ENCODE results near the gene GNLY. TPM values are rescaled to one million over a fixed set of nuclear protein-coding genes. Genes with fewer than 3 reads are reported as not detected.

GNLY gene
- total RNA-seq, result 1 to 10 TPM in 3 of 4 donors, not detected in 1; 1.4 to 2.3 (median 2.1) TPM
- 2.6 TPM for polyA plus RNA-seq
- long read RNA-seq, donor 1, partial matches to known transcripts, result 0 of 3 reads
- long read RNA-seq, donor 1, other reads (novel, unspliced or antisense), result 3 of 3 reads
- long read RNA-seq, donor 2, result 0 reads
- long read RNA-seq, donor 3, result 0 reads
- long read RNA-seq, donor 4, partial matches to known transcripts, result 1 of 1 reads
- long read RNA-seq, donor 4, other reads (novel, unspliced or antisense), result 0 of 1 reads

DNA sequence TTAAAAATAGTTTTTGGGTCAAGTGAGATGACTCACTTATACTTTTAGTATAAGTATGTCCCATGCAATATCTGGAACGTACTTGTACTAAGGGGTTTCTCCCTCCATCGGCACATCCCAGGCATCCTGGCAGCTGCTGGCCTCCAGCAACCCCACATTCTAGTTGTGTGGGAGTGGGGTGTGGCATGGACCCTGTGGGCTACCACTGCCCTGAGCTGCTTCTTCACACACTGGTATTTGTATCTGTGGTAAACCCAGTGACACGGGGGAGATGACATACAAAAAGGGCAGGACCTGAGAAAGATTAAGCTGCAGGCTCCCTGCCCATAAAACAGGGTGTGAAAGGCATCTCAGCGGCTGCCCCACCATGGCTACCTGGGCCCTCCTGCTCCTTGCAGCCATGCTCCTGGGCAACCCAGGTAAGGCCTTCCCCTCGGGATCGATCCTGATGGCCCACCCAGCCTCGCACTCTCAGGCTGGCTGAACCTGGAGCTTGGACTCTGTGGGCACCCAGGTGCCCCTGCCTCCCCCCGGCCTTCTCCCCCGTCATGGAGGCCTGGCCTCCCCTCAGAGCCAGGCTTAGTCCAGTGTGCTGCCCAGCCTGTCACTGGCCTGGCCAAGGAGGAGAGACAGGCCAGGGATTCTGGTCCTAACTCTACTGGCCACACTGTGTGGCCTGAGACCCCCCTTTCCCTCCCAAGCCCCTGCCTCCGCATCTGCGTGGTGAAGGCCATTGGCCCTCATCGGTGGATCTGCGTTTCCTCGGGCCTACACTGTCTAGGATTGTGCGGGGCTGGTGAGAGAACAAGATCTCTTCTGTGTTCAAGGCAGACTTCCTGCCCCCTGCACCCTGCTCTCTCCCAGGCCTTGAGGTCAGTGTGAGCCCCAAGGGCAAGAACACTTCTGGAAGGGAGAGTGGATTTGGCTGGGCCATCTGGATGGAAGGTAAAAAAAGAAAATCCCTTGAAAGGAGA, at the start of gene GNLY:
Gene GNLY, plus strand, starts transcription at position 307 of the 974 bp plus-strand sequence. Its CDS starts 61 bp downstream, at position 368.
- ATAC-seq, result peak in 1 of 2 donors; percentile 12
- intact Hi-C loops (cut with DNase I), result no loop called here
- DNase-seq, result no peak
- no peaks in the 10 kb centered on the region for H3K27me3 ChIP-seq (ENCODE audit: control insufficient read depth, insufficient read depth)
- H3K27ac ChIP-seq (ENCODE audit: low read length), result no peak within 1 kb of the TSS
- no peak within 1 kb of the TSS for H3K4me3 ChIP-seq (ENCODE audit: low read length)
- H3K9me3 ChIP-seq (ENCODE audit: control insufficient read depth, low read length), result no peaks in the 10 kb centered on the region
- 93% methylated on average over 15 of the region's 15 CpGs for WGBS
- no peaks in the 10 kb centered on the region for H3K4me1 ChIP-seq (ENCODE audit: control insufficient read depth, insufficient read depth, low read length)

- intact Hi-C loops (cut with DNase I), result loop anchor here in 1 of 4 donors (5.0 kb wide), 1 partner anchor 62 kb away; no protein-coding TSS in a partner anchor
- Histone ChIP-seq H3K9me3 (ENCODE audit: control insufficient read depth, low read length) (no peaks in the 10 kb centered on the region), H3K4me1 (ENCODE audit: control insufficient read depth, insufficient read depth, low read length) (peaks cover 3% of the 10 kb centered on the region), H3K27ac (ENCODE audit: low read length) (no peak overlapping the region), H3K4me3 (ENCODE audit: low read length) (no peak overlapping the region), H3K27me3 (ENCODE audit: control insufficient read depth, insufficient read depth) (no peaks in the 10 kb centered on the region)
- WGBS, result 94% methylated on average over 8 of the region's 8 CpGs
- DNase-seq, result no peak
- no peak for ATAC-seq
Measured at GRCh38 chr2:85644909-85645308, 49.2 kb upstream of the GNLY start.

DNA sequence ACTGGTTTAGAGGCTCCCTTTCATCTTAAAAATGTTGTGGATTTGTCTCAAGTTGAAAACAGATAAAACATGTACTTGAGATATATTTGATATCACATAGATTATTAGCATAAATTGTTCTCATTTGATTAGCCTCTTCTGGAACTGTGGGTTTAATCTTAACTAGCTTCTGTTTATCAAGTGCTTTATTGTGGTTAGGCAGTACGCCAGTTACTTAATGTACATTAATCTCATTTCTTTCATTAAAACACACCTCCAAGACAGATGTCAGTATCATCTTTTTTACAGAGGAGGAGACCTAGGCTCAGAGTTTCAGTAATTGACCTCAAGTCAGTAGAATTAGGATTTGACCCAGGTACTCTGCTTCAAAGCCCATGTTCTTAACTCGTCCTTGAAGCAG, 48.0 kb upstream of the GNLY start:
- ATAC-seq (no peak), DNase-seq (no peak)
- Histone ChIP-seq H3K27ac (ENCODE audit: low read length) (no peak overlapping the region), H3K4me3 (ENCODE audit: low read length) (no peak overlapping the region), H3K27me3 (ENCODE audit: control insufficient read depth, insufficient read depth) (no peaks in the 10 kb centered on the region), H3K9me3 (ENCODE audit: control insufficient read depth, low read length) (no peaks in the 10 kb centered on the region), H3K4me1 (ENCODE audit: control insufficient read depth, insufficient read depth, low read length) (peaks cover 3% of the 10 kb centered on the region)
- intact Hi-C loops (cut with DNase I), result loop anchor here in 1 of 4 donors (5.0 kb wide), 1 partner anchor 61 kb away; no protein-coding TSS in a partner anchor
- WGBS, result 94% methylated on average over 2 of the region's 2 CpGs

- H3K4me1 ChIP-seq (ENCODE audit: control insufficient read depth, insufficient read depth, low read length), result peaks cover 3% of the 10 kb centered on the region
- no peaks in the 10 kb centered on the region for H3K27me3 ChIP-seq (ENCODE audit: control insufficient read depth, insufficient read depth)
- ATAC-seq, result no peak
- DNase-seq, result no peak
- intact Hi-C loops (cut with DNase I), result loop anchor here in 1 of 4 donors (5.0 kb wide), 1 partner anchor 59 kb away; no protein-coding TSS in a partner anchor
- 87% methylated on average over 10 of the region's 10 CpGs for WGBS
- H3K9me3 ChIP-seq (ENCODE audit: control insufficient read depth, low read length), result no peaks in the 10 kb centered on the region
- no peak overlapping the region for H3K27ac ChIP-seq (ENCODE audit: low read length)
- H3K4me3 ChIP-seq (ENCODE audit: low read length), result no peak overlapping the region
Measured at GRCh38 chr2:85647823-85648526, 46.2 kb upstream of the GNLY start.

DNA sequence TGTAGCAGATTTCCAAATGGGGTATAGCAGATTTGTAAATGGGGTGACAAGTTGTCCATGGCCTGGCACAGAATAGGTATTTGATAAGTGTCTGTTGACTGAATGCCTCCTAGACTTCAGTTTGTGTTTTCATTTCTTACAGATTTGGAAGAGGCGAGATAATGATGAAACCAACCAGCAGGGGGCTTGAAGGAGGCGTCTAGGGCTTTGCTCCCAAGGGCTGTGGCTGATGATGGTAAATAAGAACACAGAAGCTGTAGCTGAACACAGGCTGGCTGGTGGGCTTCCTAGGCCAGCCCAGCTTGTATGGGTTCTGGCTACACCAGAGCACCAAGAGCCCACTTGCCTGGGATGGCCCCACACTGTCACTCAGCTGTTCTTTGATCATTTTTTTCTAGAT, 45.5 kb upstream of the GNLY start:
- WGBS, result 51% methylated on average over 2 of the region's 2 CpGs
- peaks cover 3% of the 10 kb centered on the region for H3K4me1 ChIP-seq (ENCODE audit: control insufficient read depth, insufficient read depth, low read length)
- intact Hi-C loops (cut with DNase I), result loop anchor here in 1 of 4 donors (5.0 kb wide), 1 partner anchor 59 kb away; no protein-coding TSS in a partner anchor
- no peaks in the 10 kb centered on the region for H3K27me3 ChIP-seq (ENCODE audit: control insufficient read depth, insufficient read depth)
- DNase-seq (no peak), ATAC-seq (peak in 1 of 2 donors; percentile 70)
- H3K4me3 ChIP-seq (ENCODE audit: low read length), result no peak overlapping the region
- H3K27ac ChIP-seq (ENCODE audit: low read length), result no peak overlapping the region
- no peaks in the 10 kb centered on the region for H3K9me3 ChIP-seq (ENCODE audit: control insufficient read depth, low read length)

DNA sequence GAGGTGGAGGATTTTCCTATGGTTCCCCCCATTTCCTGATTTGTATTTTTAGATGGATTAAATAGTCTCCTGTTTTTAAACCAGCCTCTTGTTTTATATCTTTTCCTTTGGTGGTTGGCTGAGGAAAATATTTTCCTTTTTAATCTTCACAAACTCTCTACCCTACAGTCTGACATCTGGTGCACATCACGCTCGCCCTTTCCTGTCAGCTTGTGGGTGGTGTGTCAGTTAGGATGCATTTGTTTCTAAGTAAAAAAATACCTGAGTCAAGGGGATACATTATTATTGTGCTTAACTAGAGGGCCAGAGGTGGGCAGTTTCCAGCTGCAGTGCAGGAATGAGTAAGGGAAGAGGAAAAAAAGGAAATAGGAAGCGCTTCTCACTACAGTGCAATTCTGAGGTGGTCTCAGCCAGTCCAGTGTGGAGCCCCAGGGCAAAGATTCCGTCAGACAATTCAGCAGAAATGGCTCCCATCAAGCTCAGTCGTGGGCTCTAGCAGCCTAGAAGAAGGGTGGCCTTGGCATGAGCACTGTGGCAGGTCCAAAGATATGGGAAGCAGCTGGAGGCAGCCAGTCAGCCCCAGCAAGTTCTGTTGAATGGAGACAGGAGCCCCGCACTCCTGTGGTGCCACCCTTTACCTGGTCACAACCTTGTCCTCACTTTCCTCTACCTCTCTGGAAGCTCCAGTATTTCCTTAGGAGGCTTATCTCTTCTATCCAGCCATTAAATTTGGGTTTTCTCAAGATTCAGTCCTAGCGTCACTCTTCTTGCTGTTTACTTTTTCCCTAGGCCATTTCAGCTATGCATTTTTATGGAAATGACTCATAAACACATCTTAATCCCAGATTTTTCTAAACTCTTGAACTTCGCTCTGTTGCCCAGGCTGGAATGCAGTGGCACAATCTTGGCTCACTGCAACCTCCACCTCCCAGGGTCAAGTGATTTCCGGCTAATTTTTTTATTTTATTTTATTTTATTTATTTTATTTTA, 44.7 kb upstream of the GNLY start:
- no peaks in the 10 kb centered on the region for H3K27me3 ChIP-seq (ENCODE audit: control insufficient read depth, insufficient read depth)
- H3K4me1 ChIP-seq (ENCODE audit: control insufficient read depth, insufficient read depth, low read length), result peaks cover 3% of the 10 kb centered on the region
- H3K4me3 ChIP-seq (ENCODE audit: low read length), result no peak overlapping the region
- H3K27ac ChIP-seq (ENCODE audit: low read length), result no peak overlapping the region
- DNase-seq (no peak), ATAC-seq (peak in 1 of 2 donors; percentile 12)
- 81% methylated on average over 9 of the region's 9 CpGs for WGBS
- intact Hi-C loops (cut with DNase I), result loop anchor here in 1 of 4 donors (5.0 kb wide), 1 partner anchor 58 kb away; no protein-coding TSS in a partner anchor
- H3K9me3 ChIP-seq (ENCODE audit: control insufficient read depth, low read length), result no peaks in the 10 kb centered on the region

- ATAC-seq (no peak), DNase-seq (no peak)
- intact Hi-C loops (cut with DNase I), result no loop called here
- 97% methylated on average over 4 of the region's 4 CpGs for WGBS
- peaks cover 3% of the 10 kb centered on the region for H3K4me1 ChIP-seq (ENCODE audit: control insufficient read depth, insufficient read depth, low read length)
- no peaks in the 10 kb centered on the region for H3K27me3 ChIP-seq (ENCODE audit: control insufficient read depth, insufficient read depth)
- H3K9me3 ChIP-seq (ENCODE audit: control insufficient read depth, low read length), result no peaks in the 10 kb centered on the region
- H3K27ac ChIP-seq (ENCODE audit: low read length), result no peak overlapping the region
- H3K4me3 ChIP-seq (ENCODE audit: low read length), result no peak overlapping the region
Measured at GRCh38 chr2:85650456-85650855, 43.7 kb upstream of the GNLY start.

GRCh38 chr2:85651097-85651496, 43.1 kb upstream of the GNLY start:
- DNase-seq (no peak), ATAC-seq (no peak)
- H3K27ac ChIP-seq (ENCODE audit: low read length), result no peak overlapping the region
- no peak overlapping the region for H3K4me3 ChIP-seq (ENCODE audit: low read length)
- no peaks in the 10 kb centered on the region for H3K9me3 ChIP-seq (ENCODE audit: control insufficient read depth, low read length)
- 87% methylated on average over 3 of the region's 3 CpGs for WGBS
- intact Hi-C loops (cut with DNase I), result no loop called here
- H3K27me3 ChIP-seq (ENCODE audit: control insufficient read depth, insufficient read depth), result no peaks in the 10 kb centered on the region
- H3K4me1 ChIP-seq (ENCODE audit: control insufficient read depth, insufficient read depth, low read length), result peaks cover 3% of the 10 kb centered on the region

GRCh38 chr2:85652056-85652455, 42.1 kb upstream of the GNLY start:
- ATAC-seq, result no peak
- Histone ChIP-seq H3K27ac (ENCODE audit: low read length) (no peak overlapping the region), H3K4me3 (ENCODE audit: low read length) (no peak overlapping the region), H3K9me3 (ENCODE audit: control insufficient read depth, low read length) (no peaks in the 10 kb centered on the region), H3K4me1 (ENCODE audit: control insufficient read depth, insufficient read depth, low read length) (peaks cover 3% of the 10 kb centered on the region), H3K27me3 (ENCODE audit: control insufficient read depth, insufficient read depth) (no peaks in the 10 kb centered on the region)
- DNase-seq, result no peak
- intact Hi-C loops (cut with DNase I), result no loop called here
- WGBS, result 97% methylated on average over 2 of the region's 2 CpGs

DNA sequence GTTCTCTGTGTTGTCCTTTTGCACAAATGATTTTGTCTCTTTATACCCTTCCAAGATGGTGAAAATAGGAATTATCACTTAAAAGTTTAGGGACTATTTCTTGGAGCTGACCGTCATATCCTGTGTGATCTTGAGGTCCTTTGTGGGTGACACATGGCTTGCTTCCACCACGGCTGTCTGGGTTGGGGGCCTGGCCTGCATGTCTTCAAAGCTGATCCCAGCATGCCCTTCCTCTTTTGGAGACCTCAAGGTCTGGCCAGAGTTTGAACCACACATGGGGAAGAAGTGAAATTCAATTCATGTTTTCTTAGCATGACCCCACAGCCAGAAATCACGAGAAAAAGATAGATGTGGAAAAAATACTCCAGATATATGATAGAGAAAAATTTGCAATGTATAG, 40.2 kb upstream of the GNLY start:
- H3K27ac ChIP-seq (ENCODE audit: low read length), result no peak overlapping the region
- H3K9me3 ChIP-seq (ENCODE audit: control insufficient read depth, low read length), result no peaks in the 10 kb centered on the region
- intact Hi-C loops (cut with DNase I), result no loop called here
- ATAC-seq, result no peak
- H3K27me3 ChIP-seq (ENCODE audit: control insufficient read depth, insufficient read depth), result no peaks in the 10 kb centered on the region
- H3K4me1 ChIP-seq (ENCODE audit: control insufficient read depth, insufficient read depth, low read length), result peaks cover under 1% of the 10 kb centered on the region
- no peak overlapping the region for H3K4me3 ChIP-seq (ENCODE audit: low read length)
- no peak for DNase-seq
- 81% methylated on average over 3 of the region's 3 CpGs for WGBS

Data from right cardiac atrium (tissue), 5 donors.